ENCODE results near the gene ZFYVE28. TPM values are rescaled to one million over a fixed set of nuclear protein-coding genes. Genes with fewer than 3 reads are reported as not detected.

The ZFYVE28 gene
- total RNA-seq, 1 donor from 2014 or later: 5.9 TPM

DNA sequence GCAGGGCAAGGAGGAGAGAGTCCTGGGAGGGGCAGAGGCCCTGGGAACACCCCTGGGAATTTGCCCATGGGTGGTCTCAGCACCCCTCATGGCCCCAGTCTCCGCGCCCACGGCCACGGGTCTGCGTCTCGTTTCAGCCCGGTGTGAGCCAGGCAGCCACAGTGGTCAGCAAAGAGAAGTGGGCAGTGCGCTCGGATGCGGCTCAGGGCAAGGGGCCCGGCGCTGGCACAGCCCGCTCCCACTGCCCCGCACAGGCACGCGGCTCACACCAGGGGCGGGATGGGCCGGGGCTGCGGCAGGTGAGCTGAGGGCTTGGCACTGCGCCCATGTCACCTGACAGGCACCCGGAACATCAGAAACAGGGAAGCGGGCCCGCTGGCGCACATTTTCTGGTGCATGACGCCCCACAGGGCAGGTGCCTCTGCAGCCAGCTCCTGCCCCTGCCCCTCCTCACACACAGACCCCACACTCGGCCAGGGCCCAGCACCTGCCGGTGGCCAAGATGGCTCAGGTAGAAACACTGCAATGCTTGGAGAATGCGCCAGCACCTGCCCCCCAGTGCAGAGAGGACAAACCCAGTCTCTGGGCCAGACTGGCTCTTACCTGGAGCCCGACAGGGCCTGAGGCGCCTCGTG, 114.6 kb downstream of the ZFYVE28 start:
- TF ChIP-seq CTCF (IDR thresholded peaks at IDR 0.05): no peak
- POLR2A ChIA-PET: no interaction called here
- Mint-ChIP-seq H3K36me3 (ENCODE audit: low read depth) (peaks cover 3% of the 10 kb centered on the region), H3K9me3 (peaks cover 9% of the 10 kb centered on the region), H3K4me1 (peaks cover 1% of the 10 kb centered on the region), H3K4me3 (no peak overlapping the region), H3K27ac (no peak overlapping the region), H3K27me3 (no peaks in the 10 kb centered on the region)
- CTCF ChIA-PET: no interaction called here
- ATAC-seq (ENCODE audit: low read depth): no peak
- intact Hi-C loops (cut with micrococcal nuclease): no loop called here
- DNase-seq: no peak

- TF ChIP-seq CTCF (IDR thresholded peaks at IDR 0.05): no peak
- Mint-ChIP-seq H3K27ac (no peak overlapping the region), H3K4me3 (no peak overlapping the region), H3K4me1 (peaks cover 4% of the 10 kb centered on the region), H3K36me3 (ENCODE audit: low read depth) (peaks cover 3% of the 10 kb centered on the region), H3K9me3 (peaks cover 9% of the 10 kb centered on the region), H3K27me3 (no peaks in the 10 kb centered on the region)
- ATAC-seq (ENCODE audit: low read depth): no peak
- DNase-seq: no peak
- ChIA-PET POLR2A (no interaction called here), CTCF (no interaction called here)
- intact Hi-C loops (cut with micrococcal nuclease): no loop called here
Measured at GRCh38 chr4:2303121-2303685, 115.2 kb downstream of the ZFYVE28 start.

DNA sequence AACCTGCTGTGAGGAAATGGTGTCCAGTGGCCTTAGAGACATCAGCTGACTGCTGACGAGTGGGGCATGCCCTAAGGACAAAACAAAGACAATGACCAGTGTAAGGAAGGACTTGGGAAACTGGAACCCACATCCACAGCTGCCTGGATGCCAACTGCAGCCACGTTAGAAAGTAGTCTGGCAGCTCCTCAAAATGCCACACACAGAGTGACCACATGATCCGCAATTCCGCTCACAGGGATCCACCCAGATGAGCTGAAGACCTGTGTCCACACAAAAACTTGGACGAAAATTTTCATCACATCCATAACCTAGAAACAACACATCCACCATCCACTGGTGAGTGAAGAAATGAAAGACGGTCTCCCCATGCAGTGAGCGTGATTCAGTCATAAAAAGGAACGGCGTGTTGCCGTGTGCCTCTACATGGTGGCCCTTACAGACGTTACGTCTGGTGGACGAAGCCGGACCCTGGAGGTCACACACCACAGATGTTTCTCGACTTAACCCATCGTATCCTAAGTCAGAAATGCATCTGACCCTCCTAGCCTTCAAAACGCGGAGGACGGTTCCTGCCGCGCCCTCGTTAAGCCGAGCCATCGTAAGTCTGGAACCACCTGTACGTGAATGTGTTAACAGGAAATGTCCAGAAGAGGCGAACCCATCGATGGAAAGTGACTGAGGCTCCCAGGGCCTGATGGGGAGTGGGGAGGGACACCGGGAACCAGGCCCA, 115.9 kb downstream of the ZFYVE28 start:
- Mint-ChIP-seq H3K27me3 (no peaks in the 10 kb centered on the region), H3K36me3 (ENCODE audit: low read depth) (peaks cover 3% of the 10 kb centered on the region), H3K4me3 (no peak overlapping the region), H3K4me1 (peaks cover 11% of the 10 kb centered on the region), H3K27ac (no peak overlapping the region), H3K9me3 (peaks cover 9% of the 10 kb centered on the region)
- DNase-seq: no peak
- no peak for TF ChIP-seq CTCF (IDR thresholded peaks at IDR 0.05)
- ChIA-PET CTCF (no interaction called here), POLR2A (interaction anchor here (0.6 to 0.9 kb wide), 2 partner anchors 12 to 40 kb away, joined by 3 read pairs; partner anchors contain the start of gene MXD4)
- intact Hi-C loops (cut with micrococcal nuclease): no loop called here
- ATAC-seq (ENCODE audit: low read depth): no peak

- DNase-seq (no peak), ATAC-seq (ENCODE audit: low read depth) (no peak)
- Mint-ChIP-seq H3K36me3 (ENCODE audit: low read depth) (peaks cover 1% of the 10 kb centered on the region), H3K4me1 (peaks cover 13% of the 10 kb centered on the region), H3K27ac (no peak overlapping the region), H3K4me3 (no peak overlapping the region), H3K9me3 (peaks cover 5% of the 10 kb centered on the region), H3K27me3 (no peaks in the 10 kb centered on the region)
- CTCF ChIA-PET: no interaction called here
- TF ChIP-seq CTCF (IDR thresholded peaks at IDR 0.05): no peak
- POLR2A ChIA-PET: interaction anchor here (0.5 to 0.9 kb wide), 3 partner anchors 11 to 1198 kb away, joined by 3 read pairs; partner anchors contain the start of gene MXD4
- intact Hi-C loops (cut with micrococcal nuclease): no loop called here
Measured at GRCh38 chr4:2301806-2302205, 116.6 kb downstream of the ZFYVE28 start.

GRCh38 chr4:2301225-2301642, 117.2 kb downstream of the ZFYVE28 start:
- H3K4me3 Mint-ChIP-seq: no peak overlapping the region
- ChIA-PET POLR2A (interaction anchor here (0.5 to 0.9 kb wide), 2 partner anchors 10 to 1198 kb away, joined by 3 read pairs; no protein-coding TSS in a partner anchor), CTCF (no interaction called here)
- ATAC-seq (ENCODE audit: low read depth) (no peak), DNase-seq (no peak)
- no peak overlapping the region for H3K27ac Mint-ChIP-seq
- no peaks in the 10 kb centered on the region for H3K27me3 Mint-ChIP-seq
- intact Hi-C loops (cut with micrococcal nuclease): no loop called here
- H3K4me1 Mint-ChIP-seq: peaks cover 13% of the 10 kb centered on the region
- H3K9me3 Mint-ChIP-seq: no peaks in the 10 kb centered on the region
- TF ChIP-seq CTCF (IDR thresholded peaks at IDR 0.05): no peak
- H3K36me3 Mint-ChIP-seq (ENCODE audit: low read depth): no peaks in the 10 kb centered on the region

Data from activated B cell treated with CpG ODN at 0.5 μM for 24 hours (primary cell).